ENCODE measurements around the gene NTSR1.

NTSR1 gene

GRCh38 chr20:62737271-62737811 lies 28.7 kb downstream of the NTSR1 start:
- DNase-seq (ENCODE audit: low spot score) (peak; percentile 86), ATAC-seq (ENCODE audit: low read depth) (no peak)
- Histone ChIP-seq H3K27me3 (ENCODE audit: insufficient read depth, poor library complexity, severe bottlenecking) (no peaks in the 10 kb centered on the region), H3K4me1 (ENCODE audit: insufficient read depth, poor library complexity, severe bottlenecking) (peaks cover 43% of the 10 kb centered on the region), H3K4me3 (ENCODE audit: severe bottlenecking) (no peak overlapping the region), H3K9me3 (ENCODE audit: severe bottlenecking) (no peaks in the 10 kb centered on the region), H3K36me3 (ENCODE audit: low read depth) (no peaks in the 10 kb centered on the region), H3K27ac (ENCODE audit: poor library complexity, severe bottlenecking) (no peak overlapping the region)
- no peak for TF ChIP-seq CTCF (IDR thresholded peaks at IDR 0.05; ENCODE audit: poor library complexity, severe bottlenecking)

GRCh38 chr20:62738025-62738881 lies 29.6 kb downstream of the NTSR1 start:
- no peak for ATAC-seq (ENCODE audit: low read depth)
- Histone ChIP-seq H3K36me3 (ENCODE audit: low read depth) (no peaks in the 10 kb centered on the region), H3K9me3 (ENCODE audit: severe bottlenecking) (no peaks in the 10 kb centered on the region), H3K4me3 (ENCODE audit: severe bottlenecking) (no peak overlapping the region), H3K27me3 (ENCODE audit: insufficient read depth, poor library complexity, severe bottlenecking) (no peaks in the 10 kb centered on the region), H3K27ac (ENCODE audit: poor library complexity, severe bottlenecking) (peak overlapping the region; percentile 92), H3K4me1 (ENCODE audit: insufficient read depth, poor library complexity, severe bottlenecking) (peaks cover 43% of the 10 kb centered on the region)
- TF ChIP-seq CTCF (IDR thresholded peaks at IDR 0.05; ENCODE audit: poor library complexity, severe bottlenecking) = no peak
- DNase-seq (ENCODE audit: low spot score) = peak; percentile 88

- Histone ChIP-seq H3K27ac (ENCODE audit: poor library complexity, severe bottlenecking) (peak overlapping the region; percentile 92), H3K36me3 (ENCODE audit: low read depth) (no peaks in the 10 kb centered on the region), H3K4me3 (ENCODE audit: severe bottlenecking) (no peak overlapping the region), H3K27me3 (ENCODE audit: insufficient read depth, poor library complexity, severe bottlenecking) (no peaks in the 10 kb centered on the region), H3K4me1 (ENCODE audit: insufficient read depth, poor library complexity, severe bottlenecking) (peaks cover 43% of the 10 kb centered on the region), H3K9me3 (ENCODE audit: severe bottlenecking) (no peaks in the 10 kb centered on the region)
- ATAC-seq (ENCODE audit: low read depth) = no peak
- no peak for TF ChIP-seq CTCF (IDR thresholded peaks at IDR 0.05; ENCODE audit: poor library complexity, severe bottlenecking)
- DNase-seq (ENCODE audit: low spot score) = peak; percentile 83
Observed at GRCh38 chr20:62739067-62739466, 30.4 kb downstream of the NTSR1 start.

- Histone ChIP-seq H3K36me3 (ENCODE audit: low read depth) (no peaks in the 10 kb centered on the region), H3K4me3 (ENCODE audit: severe bottlenecking) (no peak overlapping the region), H3K27ac (ENCODE audit: poor library complexity, severe bottlenecking) (peak overlapping the region; percentile 92), H3K4me1 (ENCODE audit: insufficient read depth, poor library complexity, severe bottlenecking) (peaks cover 43% of the 10 kb centered on the region), H3K9me3 (ENCODE audit: severe bottlenecking) (no peaks in the 10 kb centered on the region), H3K27me3 (ENCODE audit: insufficient read depth, poor library complexity, severe bottlenecking) (no peaks in the 10 kb centered on the region)
- TF ChIP-seq CTCF (IDR thresholded peaks at IDR 0.05; ENCODE audit: poor library complexity, severe bottlenecking) = no peak
- ATAC-seq (ENCODE audit: low read depth) = peak; percentile 5; the same call in 2 of the 3 replicates
- DNase-seq (ENCODE audit: low spot score) = peak; percentile 86
Observed at GRCh38 chr20:62739581-62740285, 31.1 kb downstream of the NTSR1 start.

Measured in RWPE2 (cell line).